ENCODE measurements around the gene IFNL3.
"Not testable (repeated sequence)": the region's sequence is repeated elsewhere in the genome, so short reads cannot be mapped to it uniquely, and the experiment has no call there.

The IFNL3 gene

GRCh38 chr19:39252458-39252857 is 7.7 kb upstream of the IFNL3 start:
- DNase-seq, result no peak

GRCh38 chr19:39251846-39252245 is 7.0 kb upstream of the IFNL3 start:
- DNase-seq, result no peak

DNA sequence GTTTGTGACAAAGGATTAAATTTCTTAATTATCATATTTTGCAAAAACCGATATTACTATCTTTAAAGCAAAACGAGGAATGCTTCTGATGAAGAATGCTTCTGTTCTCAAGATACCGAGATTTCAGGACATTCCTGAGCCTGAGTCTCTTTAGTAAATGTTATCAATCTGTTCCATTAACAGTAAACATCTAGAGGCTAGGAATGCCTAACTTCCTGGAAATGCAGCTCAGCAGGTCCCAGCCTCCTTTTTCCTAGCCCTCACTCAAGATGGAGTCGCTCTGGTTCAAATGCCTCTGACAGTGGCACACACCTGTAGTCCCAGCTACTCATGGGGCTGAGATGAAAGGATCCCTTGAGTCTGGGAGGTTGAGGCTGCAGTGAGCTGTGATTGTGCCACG is 6.3 kb upstream of the IFNL3 start:
- DNase-seq, result no peak

- DNase-seq, result no peak
Measured at GRCh38 chr19:39248806-39249205, 4.0 kb upstream of the IFNL3 start, which contains the start of gene IFNL4. TSS of gene IFNL4 (minus strand) at chr19:39248856.

DNA sequence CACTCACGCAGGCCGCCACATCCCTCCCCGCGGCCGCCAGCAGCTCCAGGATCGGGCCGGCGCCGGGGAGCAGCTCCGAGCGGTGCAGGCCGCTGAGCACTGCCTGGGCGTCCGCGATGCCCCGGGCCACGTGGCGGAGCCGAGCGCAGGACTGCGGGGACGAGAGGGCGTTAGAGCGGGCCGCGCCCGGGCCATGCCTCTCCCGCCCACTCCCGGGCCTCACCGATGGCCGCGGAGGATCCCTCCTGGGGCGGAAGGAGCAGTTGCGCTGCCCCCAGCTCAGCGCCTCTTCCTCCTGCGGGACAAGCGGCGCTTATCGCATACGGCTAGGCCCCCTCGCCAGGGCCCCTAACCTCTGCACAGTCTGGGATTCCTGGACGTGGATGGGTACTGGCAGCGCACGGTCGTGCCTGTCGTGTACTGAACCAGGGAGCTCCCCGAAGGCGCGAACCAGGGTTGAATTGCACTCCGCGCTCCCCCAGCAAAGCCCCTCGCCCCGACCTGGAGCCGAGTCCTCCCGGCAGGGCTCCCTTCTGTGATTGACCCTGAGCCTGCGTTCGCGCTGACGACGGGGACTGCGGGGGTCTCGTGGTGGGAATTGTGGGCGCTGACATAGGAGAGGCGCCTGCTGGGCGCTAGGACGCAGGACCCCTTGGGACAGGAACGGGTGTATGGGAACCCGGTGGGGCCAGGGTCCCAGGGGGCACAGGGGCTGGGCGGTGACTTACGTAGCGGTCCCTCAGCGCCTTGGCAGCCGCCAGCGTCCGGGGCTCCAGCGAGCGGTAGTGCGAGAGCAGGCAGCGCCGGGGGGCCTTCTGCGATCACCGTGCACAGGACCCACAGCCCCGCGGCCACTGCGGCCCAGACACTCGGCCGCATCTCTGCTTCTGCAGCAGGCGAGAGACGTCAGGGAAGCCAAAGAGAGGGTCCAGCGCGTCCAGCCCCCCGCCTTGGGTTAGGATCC is 3.2 kb upstream of the IFNL3 start:
- DNase-seq, result no peak

DNA sequence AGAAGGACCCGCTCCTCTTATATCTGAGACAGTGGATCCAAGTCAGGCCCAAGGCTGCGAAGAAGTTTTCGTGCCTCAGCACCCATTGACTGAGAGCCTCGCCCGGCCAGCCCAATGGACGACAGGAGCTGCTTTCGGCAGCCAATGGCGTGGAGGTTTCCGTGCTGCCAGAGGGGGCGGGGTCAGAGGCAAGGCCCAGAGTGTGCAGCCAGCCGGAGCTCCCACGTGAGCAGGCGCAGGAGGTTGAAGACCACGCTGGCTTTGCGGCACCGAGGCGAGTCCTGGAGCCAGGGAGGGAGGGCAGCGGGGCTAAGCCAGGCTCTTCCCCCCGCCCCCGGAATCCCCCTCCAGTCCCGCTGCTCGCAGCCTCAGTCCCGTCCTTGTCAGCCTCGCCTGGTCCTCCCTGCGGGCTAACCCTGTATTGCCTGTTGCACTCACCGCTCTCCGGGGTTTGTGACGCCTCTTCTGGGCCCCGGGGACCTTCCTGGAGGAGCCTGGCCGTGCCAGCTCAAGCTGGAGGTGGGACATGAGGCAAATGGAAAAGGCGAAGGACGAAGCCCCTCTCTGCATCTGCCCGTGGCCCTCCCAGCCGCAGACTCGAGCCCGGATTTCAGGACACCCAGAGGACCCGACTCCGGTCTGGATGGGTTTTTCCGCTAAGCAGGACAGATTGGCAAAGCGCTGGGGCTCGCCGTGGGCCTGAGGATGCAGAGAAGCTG is 2.3 kb upstream of the IFNL3 start:
- DNase-seq, result no peak

DNA sequence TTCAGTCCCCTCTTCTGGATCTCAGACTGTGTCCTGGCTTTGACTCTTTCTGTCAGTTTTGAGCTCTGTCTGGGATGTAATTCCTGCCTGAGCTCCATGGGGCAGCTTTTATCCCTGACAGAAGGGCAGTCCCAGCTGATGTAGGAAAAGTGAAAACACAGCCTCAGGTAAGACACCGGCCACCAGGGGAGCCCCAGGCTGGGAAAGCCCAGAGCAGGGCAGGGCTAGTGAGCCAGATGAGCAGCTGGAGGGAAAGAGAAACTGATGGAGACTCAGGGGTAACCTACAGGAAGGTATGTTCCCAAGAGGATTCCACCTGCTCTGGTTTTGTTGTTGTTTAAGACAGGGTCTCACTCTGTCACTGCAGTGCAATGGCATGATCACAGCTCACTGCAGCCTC is 360 bp upstream of the IFNL3 start:
- DNase-seq, result not testable (repeated sequence)

DNA sequence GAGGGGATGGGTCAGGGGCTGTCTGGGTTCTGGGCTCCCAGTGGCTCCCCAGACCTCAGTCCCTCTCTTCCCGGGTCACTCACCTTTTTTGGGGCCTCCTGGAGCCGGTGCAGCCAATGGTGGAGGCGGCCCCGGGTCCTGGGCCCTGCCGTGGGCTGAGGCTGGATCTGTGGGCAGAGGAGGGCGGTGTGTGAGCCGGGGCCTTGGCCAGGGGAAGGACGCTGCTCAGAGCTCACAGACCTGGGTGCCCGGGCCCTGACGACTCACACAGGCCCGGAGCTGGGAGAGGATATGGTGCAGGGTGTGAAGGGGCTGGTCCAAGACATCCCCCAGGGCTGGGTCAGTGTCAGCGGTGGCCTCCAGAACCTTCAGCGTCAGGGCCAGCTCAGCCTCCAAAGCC is 1.1 kb downstream of the IFNL3 start:
- not testable (repeated sequence) for DNase-seq

DNA sequence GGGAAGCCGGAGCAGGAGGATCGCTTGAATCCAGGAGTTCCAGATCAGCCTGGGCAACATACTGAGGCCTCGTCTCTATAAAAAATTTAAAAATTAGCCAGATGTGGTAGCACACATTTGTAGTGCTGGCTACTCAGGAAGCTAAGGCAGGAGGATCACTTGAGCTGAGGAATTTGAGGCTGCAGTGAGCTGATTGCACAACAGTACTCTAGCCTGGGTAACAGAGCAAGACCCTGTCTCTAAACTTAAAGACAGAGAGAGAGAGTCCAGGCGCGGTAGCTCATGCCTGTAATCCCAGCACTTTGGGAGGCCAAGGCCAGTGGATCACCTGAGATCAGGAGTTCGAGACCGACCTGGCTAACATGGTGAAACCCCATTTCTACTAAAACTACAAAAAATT is 4.4 kb downstream of the IFNL3 start:
- DNase-seq, result no peak

- DNase-seq, result no peak
Measured at GRCh38 chr19:39238944-39239343, 5.9 kb downstream of the IFNL3 start.

DNA sequence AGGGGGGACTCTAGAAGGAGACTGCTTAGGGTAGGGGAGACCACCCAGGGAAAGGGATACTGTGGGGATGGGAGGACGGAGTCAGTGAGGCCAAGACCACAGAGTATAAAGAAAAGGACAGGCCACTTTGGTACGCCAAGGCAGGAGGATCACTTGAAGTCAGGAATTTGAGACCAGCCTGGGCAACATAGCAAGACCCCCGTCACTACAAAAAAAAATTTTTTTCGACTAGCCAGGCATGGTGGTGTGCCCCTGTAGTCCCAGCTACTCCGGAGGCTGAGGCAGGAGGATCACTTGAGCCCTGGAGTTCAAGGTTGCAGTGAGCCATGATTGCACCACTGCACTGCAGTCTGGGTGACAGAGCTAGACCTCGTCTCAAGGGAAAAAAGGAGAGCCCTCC is 6.6 kb downstream of the IFNL3 start:
- no peak for DNase-seq

GRCh38 chr19:39237200-39238184 is 7.3 kb downstream of the IFNL3 start:
- DNase-seq, result peak; percentile 12

DNA sequence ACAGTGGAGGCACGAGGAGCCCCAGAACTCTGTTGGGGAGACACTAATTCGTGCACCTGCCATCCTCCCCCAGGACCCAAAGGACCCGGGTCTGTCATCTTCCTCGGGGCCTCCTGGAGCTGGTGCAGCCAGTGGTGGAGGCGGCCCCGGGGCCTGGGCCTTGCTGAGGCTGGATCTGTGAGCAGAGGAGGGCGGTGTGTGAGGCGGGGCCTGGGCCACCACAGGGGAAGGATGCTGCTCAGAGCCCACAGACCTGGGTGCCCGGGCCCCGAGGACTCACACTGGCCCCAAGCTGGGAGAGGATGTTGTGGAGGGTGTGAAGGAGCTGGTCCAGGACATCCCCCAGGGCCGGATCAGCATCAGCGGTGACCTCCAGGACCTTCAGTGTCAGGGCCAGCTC is 8.3 kb downstream of the IFNL3 start:
- DNase-seq, result no peak

DNA sequence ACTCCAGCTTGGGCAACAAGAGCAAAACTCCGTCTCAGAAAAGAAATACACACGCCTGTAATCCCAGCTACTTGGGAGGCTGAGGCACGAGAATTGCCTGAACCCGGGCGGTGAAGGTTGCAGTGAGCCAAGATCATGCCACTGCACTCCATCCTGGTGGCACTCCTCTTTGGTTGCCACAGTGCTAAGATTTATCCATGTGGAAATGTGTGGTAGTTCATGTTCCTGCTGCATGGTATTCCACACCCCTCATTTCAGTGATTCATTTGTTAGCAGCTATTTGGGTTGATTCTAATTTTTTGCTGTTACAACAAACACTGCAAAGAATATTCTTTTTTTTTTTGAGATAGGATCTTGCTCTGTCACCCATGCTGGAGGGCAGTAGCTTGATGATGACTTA is 12.1 kb downstream of the IFNL3 start:
- DNase-seq, result no peak

- DNase-seq, result no peak
Measured at GRCh38 chr19:39230096-39230764, 14.6 kb downstream of the IFNL3 start.

DNA sequence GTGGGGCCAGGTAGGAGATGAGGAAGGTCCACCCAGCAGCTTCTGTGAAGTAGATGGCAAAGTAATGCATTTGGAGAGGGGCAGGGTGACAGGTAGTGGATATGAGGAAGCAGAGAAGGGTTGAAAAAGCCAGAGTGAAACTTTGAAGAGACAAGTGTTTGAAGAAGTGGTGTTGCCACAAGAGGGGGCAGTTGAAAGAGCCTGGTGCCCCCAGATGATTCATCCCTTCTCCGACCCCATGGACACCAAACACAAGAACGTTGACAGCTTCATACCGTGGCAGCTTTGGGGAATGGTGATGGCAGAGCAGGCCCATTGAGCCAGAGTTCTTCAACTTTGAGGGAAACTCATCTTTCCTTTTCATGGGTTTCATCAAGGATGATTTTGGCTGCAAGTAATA is 19.9 kb downstream of the IFNL3 start:
- no peak for DNase-seq

- DNase-seq, result no peak
Measured at GRCh38 chr19:39223703-39224279, 21.0 kb downstream of the IFNL3 start.

GRCh38 chr19:39219108-39219507 is 25.7 kb downstream of the IFNL3 start:
- not testable (repeated sequence) for DNase-seq

GRCh38 chr19:39218230-39219007 is 26.4 kb downstream of the IFNL3 start:
- no peak for DNase-seq

- no peak for DNase-seq
Measured at GRCh38 chr19:39217094-39217493, 27.7 kb downstream of the IFNL3 start.

DNA sequence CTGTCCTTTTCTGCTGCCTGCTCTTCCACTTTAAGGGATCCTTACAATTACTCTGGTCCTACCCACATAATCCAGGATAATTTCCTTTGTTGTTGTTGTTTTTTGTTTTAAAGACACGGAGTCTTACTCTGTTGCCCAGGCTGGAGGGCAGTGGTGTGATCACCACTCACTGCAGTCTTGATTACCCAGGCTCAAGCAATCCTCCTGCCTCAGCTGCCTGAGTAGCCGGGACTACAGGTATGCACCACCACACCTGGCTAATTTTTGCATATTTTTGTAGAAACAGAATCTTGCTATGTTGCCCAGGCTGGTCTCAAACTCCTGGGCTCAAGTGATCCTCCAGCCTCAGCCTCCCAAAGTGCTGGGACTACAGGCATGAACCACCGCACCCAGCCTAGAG is 29.5 kb downstream of the IFNL3 start:
- not testable (repeated sequence) for DNase-seq

All from NCI-H2029 (cell line).